Colonic mucosa (tissue), 4 donors: ENCODE results near the gene FGFBP3. TPM values are rescaled to one million over a fixed set of nuclear protein-coding genes. Genes with fewer than 3 reads are reported as not detected.

Source experiments
- DNase-seq: peaks from one replicate; pipeline ENCODE4 v3.0.0-alpha.2; 2020
- H3K27ac ChIP-seq: fragments of 200-600 bp; one replicate; pipeline ENCODE4 v1.8.0; 2021
- H3K27me3 ChIP-seq: fragments of 200-600 bp; one replicate; pipeline ENCODE4 v1.8.0; 2021
- H3K36me3 ChIP-seq: fragments of 200-600 bp; one replicate; pipeline ENCODE4 v1.8.0; 2021
- H3K4me1 ChIP-seq: fragments of 200-600 bp; one replicate; pipeline ENCODE4 v1.8.0; 2021; ENCODE audit warnings: mild to moderate bottlenecking
- H3K4me3 ChIP-seq: fragments of 200-600 bp; one replicate; pipeline ENCODE4 v1.8.0; 2021
- H3K9ac ChIP-seq, 2 donors: one replicate each; pipeline ENCODE4 v1.7.0; 2013; ENCODE audit warnings: control low read depth in 2 of 2, low read depth in 2 of 2, low read length in 2 of 2
- H3K9me3 ChIP-seq: fragments of 200-600 bp; one replicate; pipeline ENCODE4 v1.8.0; 2021
- CTCF ChIP-seq: fragments of 200-600 bp; IDR thresholded peaks from one replicate; pipeline ENCODE4 v1.8.0; 2022; ENCODE audit warnings: antibody characterized with exemption, mild to moderate bottlenecking
- intact Hi-C: fragments of 100-400 bp; cut with DNase I; formaldehyde crosslinking; loops from one replicate; pipeline ENCODE4 v1.14.1; 2022
- total RNA-seq, 2 donors: library from RNA; stranded (reverse); fragmentation: NEBNext Ultra II Directional in 1 of 2; extraction: Animal tissue kit (Norgen Biotek cat#: 25700) in 1 of 2; gene quantifications; one replicate each; pipeline ENCODE4 v1.2.1, GENCODE V29; 2021
- donor health status: healthy.
- donor health status: DM: no; HTN: no; CAD: no.
- donor health status: DM: no; HTN: no; CAD: no.

The FGFBP3 gene
- total RNA-seq, 2 donors from 2014 or later = 1.1 to 2.8 TPM

GRCh38 chr10:91891125-91892001 lies 17.9 kb downstream of the FGFBP3 start:
- Histone ChIP-seq H3K4me3 (no peak overlapping the region), H3K4me1 (no peaks in the 10 kb centered on the region), H3K27me3 (peaks cover 6% of the 10 kb centered on the region), H3K27ac (no peak overlapping the region), H3K36me3 (no peaks in the 10 kb centered on the region), H3K9ac (no peak overlapping the region), H3K9me3 (no peaks in the 10 kb centered on the region)
- no peak for DNase-seq
- no peak for TF ChIP-seq CTCF
- intact Hi-C loops = no loop called here

GRCh38 chr10:91887272-91888076 lies 21.8 kb downstream of the FGFBP3 start:
- no peak for DNase-seq
- H3K4me3 ChIP-seq = peak overlapping the region; percentile 49
- H3K27ac ChIP-seq = no peak overlapping the region
- no peak for TF ChIP-seq CTCF
- intact Hi-C loops = no loop called here
- peaks cover 6% of the 10 kb centered on the region for H3K27me3 ChIP-seq
- H3K4me1 ChIP-seq = no peaks in the 10 kb centered on the region
- H3K36me3 ChIP-seq = no peaks in the 10 kb centered on the region
- H3K9me3 ChIP-seq = no peaks in the 10 kb centered on the region
- H3K9ac ChIP-seq = peak overlapping the region; percentile 28 to 53

- intact Hi-C loops = no loop called here
- peak overlapping the region; percentile 49 for H3K4me3 ChIP-seq
- TF ChIP-seq CTCF = no peak
- no peak overlapping the region for H3K27ac ChIP-seq
- no peaks in the 10 kb centered on the region for H3K9me3 ChIP-seq
- peaks cover 6% of the 10 kb centered on the region for H3K27me3 ChIP-seq
- no peaks in the 10 kb centered on the region for H3K36me3 ChIP-seq
- no peak for DNase-seq
- H3K9ac ChIP-seq = no peak overlapping the region
- no peaks in the 10 kb centered on the region for H3K4me1 ChIP-seq
These were observed 22.4 kb downstream of the FGFBP3 start for GRCh38 chr10:91886954-91887271.

- no peak for DNase-seq
- no peak for TF ChIP-seq CTCF
- intact Hi-C loops = no loop called here
- Histone ChIP-seq H3K4me3 (no peak overlapping the region), H3K36me3 (no peaks in the 10 kb centered on the region), H3K9me3 (no peaks in the 10 kb centered on the region), H3K9ac (no peak overlapping the region), H3K27ac (no peak overlapping the region), H3K4me1 (no peaks in the 10 kb centered on the region), H3K27me3 (peaks cover 6% of the 10 kb centered on the region)
These were observed 23.8 kb downstream of the FGFBP3 start for GRCh38 chr10:91885362-91886079.

- H3K4me3 ChIP-seq = no peak overlapping the region
- no peak overlapping the region for H3K9ac ChIP-seq
- no peak overlapping the region for H3K27ac ChIP-seq
- peaks cover 6% of the 10 kb centered on the region for H3K27me3 ChIP-seq
- H3K4me1 ChIP-seq = no peaks in the 10 kb centered on the region
- H3K36me3 ChIP-seq = no peaks in the 10 kb centered on the region
- intact Hi-C loops = no loop called here
- H3K9me3 ChIP-seq = no peaks in the 10 kb centered on the region
- DNase-seq = no peak
- no peak for TF ChIP-seq CTCF
These were observed 24.8 kb downstream of the FGFBP3 start for GRCh38 chr10:91884536-91884935.
